Fibroblast of skin of left biceps (primary cell): Measurements from ENCODE around the gene MAMLD1.

Experiments
- DNase-seq, 2 experiments: peaks; one replicate each; pipeline ENCODE4 v3.0.0-alpha.2; 2013; ENCODE audit warnings: low read depth in 2 of 2

MAMLD1 gene

GRCh38 chrX:150357790-150358189 lies 5.3 kb upstream of the MAMLD1 start:
- DNase-seq, result no peak

DNA sequence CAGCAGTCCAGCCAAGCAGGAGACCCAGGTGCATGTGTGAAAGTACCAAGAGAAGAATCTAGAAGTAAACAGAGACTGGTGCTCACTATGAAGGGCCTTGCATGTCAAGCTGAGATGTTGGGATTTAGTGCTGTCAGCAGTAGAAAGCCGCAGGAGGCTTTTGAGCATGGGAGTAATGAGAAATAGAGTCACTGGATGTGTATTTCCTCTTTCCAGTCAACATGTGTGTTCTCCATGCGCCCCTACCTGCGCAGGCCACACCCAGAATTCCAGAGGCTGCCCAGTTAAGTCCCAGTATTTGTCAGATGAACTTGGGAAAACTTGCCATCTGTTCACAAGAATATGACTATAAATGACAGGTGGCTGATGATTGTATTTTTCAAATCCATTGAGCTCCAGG lies 4.5 kb upstream of the MAMLD1 start:
- DNase-seq, result no peak

DNA sequence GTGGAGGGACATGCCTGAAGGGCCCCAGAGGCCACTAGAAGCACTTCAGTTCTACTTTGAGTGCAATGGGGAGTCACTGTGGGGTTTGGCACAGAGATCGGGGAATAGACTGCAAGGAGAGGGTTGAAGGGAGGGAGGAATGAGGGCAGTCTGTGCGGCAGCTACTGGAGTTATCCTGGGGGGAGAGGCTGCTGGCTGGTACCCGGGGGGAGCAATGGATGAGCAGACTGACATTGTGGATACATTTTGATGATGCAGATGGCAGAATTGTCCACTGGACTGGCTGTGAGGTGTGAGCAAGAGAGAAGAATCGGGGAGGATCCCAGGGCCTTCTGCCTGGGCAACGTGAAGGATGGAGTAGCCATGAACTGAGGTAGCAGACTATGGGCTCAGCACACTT lies 2.8 kb upstream of the MAMLD1 start:
- no peak for DNase-seq

DNA sequence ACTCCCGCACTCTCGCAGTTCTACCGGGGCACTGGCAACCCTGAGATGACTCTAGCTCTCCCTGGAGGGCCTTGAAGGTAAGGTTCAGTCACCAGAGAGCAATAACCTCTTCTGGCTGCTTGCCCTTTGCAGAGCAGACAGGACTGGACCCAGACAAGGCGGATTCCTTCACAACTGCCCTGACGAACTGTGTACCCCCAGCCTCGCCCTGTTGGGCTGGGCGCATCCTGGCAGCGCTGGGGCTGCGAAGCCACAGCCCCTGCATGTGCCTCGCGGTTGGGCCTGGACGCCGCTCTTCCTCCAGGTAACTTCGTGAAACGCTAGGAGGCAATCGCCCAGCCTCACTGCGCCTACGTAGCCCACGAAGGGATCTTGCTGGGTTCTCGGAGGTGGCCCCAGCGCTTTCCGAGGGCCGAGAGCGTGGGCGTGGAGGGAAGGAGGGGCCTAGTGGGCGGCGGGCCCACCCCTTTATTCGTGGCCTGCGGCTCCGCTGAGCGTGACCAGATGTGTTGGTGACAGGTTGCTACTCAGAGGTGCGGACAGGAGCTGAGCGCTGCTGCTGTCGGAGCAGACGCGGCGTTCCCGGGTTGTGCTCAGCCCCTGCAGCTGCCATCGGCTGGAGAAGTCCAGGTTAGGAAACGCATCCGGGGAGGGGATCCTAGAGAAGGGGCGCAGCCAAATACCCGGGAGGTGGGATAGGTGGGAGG lies 1.9 kb upstream of the MAMLD1 start:
- DNase-seq, result no peak

- DNase-seq, result no peak
Observed at GRCh38 chrX:150361777-150362351, 1.3 kb upstream of the MAMLD1 start.

DNA sequence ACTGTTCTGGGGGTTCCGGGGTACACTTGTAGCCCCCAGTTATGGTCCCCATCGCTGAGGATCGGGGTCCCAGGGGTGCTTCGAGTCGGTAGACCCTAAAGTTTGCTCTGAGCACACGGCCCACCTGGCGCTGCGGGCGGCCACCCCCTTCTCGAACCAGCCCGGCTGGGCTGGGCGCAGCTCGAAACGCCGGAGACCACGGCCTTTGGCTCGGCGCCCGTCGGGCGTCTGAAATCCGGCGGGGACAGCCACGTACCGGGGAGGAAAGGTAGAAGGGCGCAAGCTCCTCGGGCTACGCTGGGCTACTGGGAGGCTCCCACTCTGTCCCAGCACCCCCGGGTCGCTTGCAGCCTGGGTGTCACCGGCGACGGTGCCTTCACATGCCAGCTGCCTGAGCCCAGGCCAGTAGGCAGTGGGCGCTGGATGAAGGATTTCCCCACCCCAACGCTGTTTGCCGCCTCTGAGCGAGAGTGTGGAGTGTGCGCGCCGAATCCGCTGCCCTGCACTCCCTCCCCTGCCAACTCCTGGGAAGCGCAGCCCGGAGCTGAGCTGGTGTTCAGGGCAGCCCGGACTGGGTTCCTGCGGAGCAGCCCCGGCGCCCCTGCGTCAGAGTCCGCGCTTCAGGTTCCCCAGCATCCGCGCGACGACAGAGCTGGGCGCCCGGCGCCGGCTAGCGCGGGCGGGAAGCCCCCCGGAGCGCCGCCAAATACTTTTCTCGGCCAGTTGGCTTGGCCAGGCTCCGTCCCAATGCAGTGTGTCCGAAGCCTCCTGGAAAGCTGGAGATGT lies 637 bp downstream of the MAMLD1 start:
- DNase-seq, result no peak

DNA sequence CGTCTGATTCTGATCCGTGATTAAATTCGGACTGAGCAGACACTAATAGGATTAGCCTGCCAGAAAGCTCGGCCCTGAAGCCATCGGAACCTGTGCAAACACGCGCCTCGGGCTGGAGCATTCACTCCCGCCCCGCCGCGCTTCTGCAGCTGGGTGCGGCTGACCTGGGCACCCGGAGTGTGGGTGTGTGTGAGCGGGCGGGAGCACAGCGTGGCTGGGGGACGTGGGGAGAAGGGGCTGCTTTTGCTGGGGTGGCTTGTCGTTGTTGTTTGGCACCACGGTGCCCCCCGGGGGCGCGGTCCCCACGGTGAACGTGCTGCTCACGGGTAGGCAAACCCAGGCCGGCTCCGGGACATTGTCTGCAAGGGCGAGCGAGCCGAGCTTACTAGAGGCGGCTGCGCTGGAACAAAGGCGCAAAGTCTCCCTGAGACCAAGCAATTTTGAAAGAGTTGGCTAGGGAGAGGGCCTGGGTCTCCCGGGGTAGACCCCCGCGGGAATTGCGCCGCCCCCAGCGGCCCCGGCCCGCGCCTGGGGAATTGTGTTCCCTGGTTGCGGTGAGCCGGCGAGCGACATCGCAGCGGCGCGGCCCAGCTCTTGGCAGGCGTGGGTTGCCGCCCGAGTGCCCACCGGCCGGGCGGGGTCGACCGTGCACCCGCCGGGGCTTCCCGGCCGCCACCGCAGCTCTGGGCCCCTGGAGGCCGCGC lies 1.4 kb downstream of the MAMLD1 start:
- no peak for DNase-seq

GRCh38 chrX:150365051-150365989 lies 2.2 kb downstream of the MAMLD1 start:
- no peak for DNase-seq

GRCh38 chrX:150365990-150366911 lies 3.1 kb downstream of the MAMLD1 start:
- DNase-seq, result peak in 1 of 2 experiments; percentile 26

GRCh38 chrX:150366951-150367545 lies 3.9 kb downstream of the MAMLD1 start:
- no peak for DNase-seq

DNA sequence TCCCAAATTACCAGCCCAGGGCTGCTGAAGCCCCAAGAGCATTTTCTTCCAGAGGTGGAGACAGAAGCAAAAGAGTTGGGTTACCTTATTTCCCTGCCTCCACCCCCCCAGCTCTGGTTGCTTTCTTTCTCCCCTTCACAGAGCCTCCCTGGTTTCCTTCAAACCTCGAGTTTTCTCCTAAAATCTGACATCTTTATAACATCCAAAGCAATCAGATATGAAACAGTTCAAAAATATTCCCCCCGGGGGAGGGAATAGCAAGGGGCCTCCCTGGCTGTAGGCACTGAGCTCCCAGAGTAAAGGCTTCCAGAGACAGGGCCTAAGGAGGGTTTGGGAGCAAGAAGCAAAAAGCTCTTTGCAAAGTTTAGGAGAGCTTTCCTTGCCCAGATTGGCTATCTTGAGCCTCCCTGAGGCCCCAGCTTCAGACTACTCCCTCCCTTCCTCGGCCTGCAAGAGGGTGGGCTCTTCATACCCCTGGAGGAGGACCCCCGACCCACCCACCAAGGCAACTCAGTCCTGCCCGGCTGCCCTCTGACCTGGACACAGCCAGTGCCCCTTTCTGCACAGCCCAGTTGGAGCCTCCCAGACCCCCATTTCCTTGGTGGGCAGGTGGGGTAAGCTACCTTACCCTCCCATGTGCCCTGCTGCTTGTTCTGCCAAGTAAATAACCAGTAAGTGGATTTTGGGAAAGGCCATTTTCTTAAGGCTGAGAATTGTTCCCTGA lies 7.6 kb downstream of the MAMLD1 start:
- no peak for DNase-seq

GRCh38 chrX:150371877-150372276 lies 8.8 kb downstream of the MAMLD1 start:
- no peak for DNase-seq

DNA sequence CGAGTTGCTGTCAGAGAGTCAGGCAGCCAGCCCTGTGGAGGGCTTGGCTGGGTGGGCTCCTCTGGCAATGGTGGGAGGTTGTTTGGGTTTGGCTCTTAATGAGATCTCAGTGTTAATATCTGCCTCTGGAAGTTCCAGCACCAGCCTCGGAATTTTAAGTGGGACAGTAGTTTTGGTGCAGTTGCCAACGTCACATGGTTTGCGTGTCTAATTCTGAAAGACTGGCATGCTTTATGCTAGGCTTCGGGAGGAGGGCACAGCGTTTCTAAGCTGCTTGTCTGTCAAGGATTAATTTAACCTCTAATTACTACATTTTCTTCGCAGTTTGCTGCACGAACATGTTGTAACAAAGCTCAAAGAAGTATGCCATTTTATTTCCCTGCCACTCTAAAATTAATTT lies 9.2 kb downstream of the MAMLD1 start:
- no peak for DNase-seq

DNA sequence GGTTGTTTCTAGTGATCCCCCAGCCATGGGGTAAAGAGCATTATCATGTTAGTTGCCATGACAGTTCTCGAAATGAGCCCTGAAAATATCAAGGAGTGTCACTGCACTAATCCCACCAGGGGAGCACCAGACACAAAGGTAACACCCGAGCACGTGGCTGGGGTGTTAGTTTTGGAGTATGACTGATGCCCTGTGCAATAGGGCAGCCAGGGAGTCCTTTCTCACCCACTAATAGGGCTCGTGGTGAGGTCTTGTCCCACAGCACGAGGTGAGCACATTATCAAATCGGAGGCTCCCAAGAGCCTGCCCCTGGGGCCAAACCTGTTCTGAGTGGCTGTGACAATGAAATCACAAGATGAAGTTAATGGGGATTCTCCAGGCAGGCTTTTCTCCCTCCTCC lies 9.6 kb downstream of the MAMLD1 start:
- no peak for DNase-seq

- DNase-seq, result no peak
Observed at GRCh38 chrX:150375243-150375770, 12.2 kb downstream of the MAMLD1 start.

DNA sequence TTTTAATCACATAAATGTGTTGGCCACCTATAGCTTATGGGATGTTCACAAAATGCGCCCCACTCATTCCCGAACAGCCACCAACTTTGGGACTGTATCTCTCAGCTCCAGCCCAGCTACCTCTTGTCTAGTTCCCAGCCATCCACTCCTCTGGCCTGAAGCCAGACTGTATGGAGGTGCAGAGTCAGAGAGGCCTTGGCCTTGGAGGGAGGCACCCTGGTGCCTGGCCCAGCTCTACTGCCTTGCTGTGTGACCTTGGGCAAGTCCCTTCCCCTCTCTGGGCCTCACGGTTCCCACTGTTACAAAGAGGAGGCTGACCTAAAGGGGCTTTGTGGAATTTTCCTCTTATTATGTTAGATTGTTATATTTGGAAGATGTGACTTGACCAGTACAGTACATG lies 13.9 kb downstream of the MAMLD1 start:
- DNase-seq, result no peak

DNA sequence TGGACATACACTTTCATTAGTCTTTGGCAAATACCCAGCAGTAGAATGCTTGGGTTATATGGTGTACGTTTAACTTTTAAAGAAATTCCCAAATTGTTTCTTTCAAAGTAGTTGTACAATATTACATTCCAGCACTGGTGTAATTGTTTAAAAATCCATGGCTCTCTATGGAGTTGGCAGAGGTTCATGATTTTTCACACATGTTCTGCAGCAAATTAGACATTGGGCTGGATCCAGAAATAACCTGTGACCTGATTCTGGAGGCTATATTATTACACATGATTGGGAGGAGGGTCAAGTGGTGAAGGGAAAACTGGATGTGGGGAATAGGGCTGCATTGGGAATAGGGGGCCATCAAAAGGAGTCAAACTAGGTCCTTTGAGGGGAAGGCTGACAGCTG lies 41.9 kb downstream of the MAMLD1 start:
- peak; percentile 19 to 26 for DNase-seq

- DNase-seq, result no peak
Observed at GRCh38 chrX:150405576-150405975, 42.5 kb downstream of the MAMLD1 start.

DNA sequence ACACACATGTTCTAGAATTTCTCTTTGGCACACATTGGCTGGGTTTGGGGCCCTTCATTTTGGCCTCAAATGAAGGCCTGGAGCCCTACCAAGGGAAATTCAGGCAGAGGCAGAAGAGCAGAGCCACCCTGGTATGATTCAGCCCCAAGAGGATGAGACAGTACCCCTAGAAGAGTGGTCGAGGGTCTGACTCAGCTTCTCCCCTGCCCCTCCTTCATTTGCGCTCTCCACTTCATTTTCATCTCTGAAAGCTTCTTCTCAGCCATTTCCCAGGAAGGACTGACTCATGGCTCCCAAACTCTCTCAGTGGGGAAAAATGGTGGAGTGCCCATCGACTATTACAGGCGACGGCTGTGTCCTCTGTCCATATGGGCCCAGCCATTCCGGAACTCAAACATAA lies 43.5 kb downstream of the MAMLD1 start:
- DNase-seq, result no peak
